Measurements from ENCODE around the gene CPS1. TPM values are rescaled to one million over a fixed set of nuclear protein-coding genes. Genes with fewer than 3 reads are reported as not detected.

The CPS1 gene
- total RNA-seq, 2 experiments from 2014 or later = 0.41 to 0.67 TPM

DNA sequence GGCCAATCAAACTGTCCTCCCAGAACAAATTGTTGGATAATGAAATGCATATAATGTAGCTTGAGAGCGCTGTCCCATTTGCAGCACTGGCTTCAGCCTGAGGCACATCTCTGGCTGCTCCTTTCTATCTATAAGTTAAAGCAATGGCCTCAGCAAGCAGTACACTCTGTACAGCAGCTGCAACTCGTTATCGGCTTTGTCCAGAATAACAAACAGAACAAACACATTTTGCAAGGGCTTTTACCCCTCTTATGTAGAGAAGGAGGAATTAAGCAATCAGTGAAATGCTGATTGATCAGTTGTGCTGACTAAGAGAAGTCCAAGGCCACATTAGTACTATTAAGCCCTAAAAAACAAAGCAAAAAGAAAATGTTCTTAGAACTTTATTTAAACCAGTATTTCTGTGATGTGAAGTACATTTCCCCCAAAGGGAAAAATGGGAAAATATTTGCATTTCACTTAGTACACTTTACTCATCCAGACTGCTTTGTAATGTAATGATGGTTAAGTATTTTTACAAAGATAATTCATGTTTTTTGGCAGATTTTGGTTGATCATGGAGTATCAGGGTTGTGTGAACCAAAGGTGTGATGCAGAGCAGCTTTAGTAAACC is 15.0 kb upstream of the CPS1 start:
- H3K4me3 ChIP-seq (ENCODE audit: low read length) = no peak overlapping the region
- ChIA-PET POLR2A (no interaction called here), CTCF (no interaction called here)
- no peaks in the 10 kb centered on the region for H3K9me3 ChIP-seq (ENCODE audit: control insufficient read depth in 1 of 2, insufficient read depth in 1 of 2, low read length in 2 of 2)
- no peaks in the 10 kb centered on the region for H3K36me3 ChIP-seq (ENCODE audit: insufficient read depth, low read length)
- H3K4me1 ChIP-seq (ENCODE audit: insufficient read depth, low read length) = no peaks in the 10 kb centered on the region
- no peaks in the 10 kb centered on the region for H3K27me3 ChIP-seq (ENCODE audit: control insufficient read depth in 1 of 2, insufficient read depth in 2 of 2, low read length in 2 of 2)
- H3K36me3 Mint-ChIP-seq (ENCODE audit: low read depth) = no peaks in the 10 kb centered on the region
- ATAC-seq (ENCODE audit: poor library complexity) = no peak
- no peaks in the 10 kb centered on the region for H3K27me3 Mint-ChIP-seq
- no peak overlapping the region for H3K27ac ChIP-seq (ENCODE audit: low read depth in 1 of 2, low read length in 2 of 2)
- H3K9me3 Mint-ChIP-seq = no peaks in the 10 kb centered on the region
- H3K4me1 Mint-ChIP-seq (ENCODE audit: low read depth) = no peaks in the 10 kb centered on the region
- no peak overlapping the region for H3K27ac Mint-ChIP-seq
- intact Hi-C loops (cut with DNase I, micrococcal nuclease) = no loop called here
- no peak for DNase-seq
- no peak overlapping the region for H3K4me3 Mint-ChIP-seq
- TF ChIP-seq, protein P1, sequence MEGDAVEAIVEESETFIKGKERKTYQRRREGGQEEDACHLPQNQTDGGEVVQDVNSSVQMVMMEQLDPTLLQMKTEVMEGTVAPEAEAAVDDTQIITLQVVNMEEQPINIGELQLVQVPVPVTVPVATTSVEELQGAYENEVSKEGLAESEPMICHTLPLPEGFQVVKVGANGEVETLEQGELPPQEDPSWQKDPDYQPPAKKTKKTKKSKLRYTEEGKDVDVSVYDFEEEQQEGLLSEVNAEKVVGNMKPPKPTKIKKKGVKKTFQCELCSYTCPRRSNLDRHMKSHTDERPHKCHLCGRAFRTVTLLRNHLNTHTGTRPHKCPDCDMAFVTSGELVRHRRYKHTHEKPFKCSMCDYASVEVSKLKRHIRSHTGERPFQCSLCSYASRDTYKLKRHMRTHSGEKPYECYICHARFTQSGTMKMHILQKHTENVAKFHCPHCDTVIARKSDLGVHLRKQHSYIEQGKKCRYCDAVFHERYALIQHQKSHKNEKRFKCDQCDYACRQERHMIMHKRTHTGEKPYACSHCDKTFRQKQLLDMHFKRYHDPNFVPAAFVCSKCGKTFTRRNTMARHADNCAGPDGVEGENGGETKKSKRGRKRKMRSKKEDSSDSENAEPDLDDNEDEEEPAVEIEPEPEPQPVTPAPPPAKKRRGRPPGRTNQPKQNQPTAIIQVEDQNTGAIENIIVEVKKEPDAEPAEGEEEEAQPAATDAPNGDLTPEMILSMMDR (IDR thresholded peaks at IDR 0.05) = no peak

DNA sequence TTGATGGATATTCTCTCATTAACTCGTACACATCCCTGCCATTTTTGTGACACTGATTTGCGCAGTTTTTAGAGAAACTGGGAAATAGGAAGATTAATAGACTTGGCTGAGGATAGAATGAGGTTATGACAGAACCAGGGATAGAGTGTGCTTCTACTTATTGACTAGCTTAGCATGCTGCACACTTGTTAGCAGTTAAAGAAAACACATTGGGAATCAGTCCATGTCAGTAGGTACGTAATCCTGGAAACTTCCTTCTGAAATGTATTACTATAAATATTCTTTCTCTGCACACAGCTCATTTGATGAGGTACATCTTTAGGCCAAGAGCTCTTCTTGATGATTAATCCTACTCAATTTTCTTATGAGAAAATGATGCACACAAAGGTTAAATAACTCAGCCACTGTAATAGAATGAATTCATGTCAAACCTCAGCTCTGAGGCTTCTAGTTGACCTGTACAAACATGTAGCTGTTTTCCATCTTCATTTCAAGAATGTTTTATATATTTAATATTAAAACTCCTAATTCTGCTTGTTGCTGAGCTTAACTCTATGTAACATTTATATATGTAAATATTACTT is 12.3 kb upstream of the CPS1 start:
- H3K36me3 ChIP-seq (ENCODE audit: insufficient read depth, low read length) = no peaks in the 10 kb centered on the region
- POLR2A ChIA-PET = no interaction called here
- H3K9me3 ChIP-seq (ENCODE audit: control insufficient read depth in 1 of 2, insufficient read depth in 1 of 2, low read length in 2 of 2) = no peaks in the 10 kb centered on the region
- H3K27ac ChIP-seq (ENCODE audit: low read depth in 1 of 2, low read length in 2 of 2) = no peak overlapping the region
- Mint-ChIP-seq H3K9me3 (no peaks in the 10 kb centered on the region), H3K27ac (no peak overlapping the region), H3K4me3 (no peak overlapping the region), H3K27me3 (no peaks in the 10 kb centered on the region), H3K4me1 (ENCODE audit: low read depth) (no peaks in the 10 kb centered on the region), H3K36me3 (ENCODE audit: low read depth) (no peaks in the 10 kb centered on the region)
- DNase-seq (no peak), ATAC-seq (ENCODE audit: poor library complexity) (no peak)
- H3K4me3 ChIP-seq (ENCODE audit: low read length) = no peak overlapping the region
- CTCF ChIA-PET = interaction anchor here (0.8 kb wide), 1 partner anchor 10 kb away, joined by 3 read pairs; no protein-coding TSS in a partner anchor
- TF ChIP-seq, protein P1 (IDR thresholded peaks at IDR 0.05) = no peak
- no peaks in the 10 kb centered on the region for H3K27me3 ChIP-seq (ENCODE audit: control insufficient read depth in 1 of 2, insufficient read depth in 2 of 2, low read length in 2 of 2)
- intact Hi-C loops (cut with DNase I, micrococcal nuclease) = no loop called here
- H3K4me1 ChIP-seq (ENCODE audit: insufficient read depth, low read length) = no peaks in the 10 kb centered on the region

DNA sequence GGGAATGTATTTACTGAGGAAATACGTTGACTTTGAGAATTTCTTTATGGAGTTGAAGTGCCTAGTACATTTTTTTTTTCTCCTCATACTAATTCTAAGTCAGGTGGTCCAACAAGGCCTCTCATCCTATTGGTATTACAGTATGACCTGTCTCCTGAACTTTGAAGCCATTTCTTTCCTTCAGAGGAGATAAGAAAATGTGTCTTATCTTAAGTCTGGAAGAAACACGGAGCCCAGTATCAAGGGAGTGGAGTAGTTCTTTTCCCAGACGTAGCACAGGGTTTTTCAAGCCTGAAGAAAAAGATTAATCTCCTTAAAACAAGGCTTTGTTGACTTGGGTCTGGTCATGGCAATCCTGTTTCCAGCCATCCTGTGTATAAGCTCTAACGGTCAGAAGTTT is 11.6 kb upstream of the CPS1 start:
- ATAC-seq (ENCODE audit: poor library complexity) (no peak), DNase-seq (no peak)
- TF ChIP-seq, protein P1 (IDR thresholded peaks at IDR 0.05) = no peak
- no peak overlapping the region for H3K27ac ChIP-seq (ENCODE audit: low read depth in 1 of 2, low read length in 2 of 2)
- no peaks in the 10 kb centered on the region for H3K27me3 ChIP-seq (ENCODE audit: control insufficient read depth in 1 of 2, insufficient read depth in 2 of 2, low read length in 2 of 2)
- Mint-ChIP-seq H3K27me3 (no peaks in the 10 kb centered on the region), H3K4me3 (no peak overlapping the region), H3K36me3 (ENCODE audit: low read depth) (no peaks in the 10 kb centered on the region), H3K27ac (no peak overlapping the region), H3K4me1 (ENCODE audit: low read depth) (no peaks in the 10 kb centered on the region), H3K9me3 (no peaks in the 10 kb centered on the region)
- no peak overlapping the region for H3K4me3 ChIP-seq (ENCODE audit: low read length)
- ChIA-PET POLR2A (no interaction called here), CTCF (no interaction called here)
- intact Hi-C loops (cut with DNase I, micrococcal nuclease) = no loop called here
- H3K4me1 ChIP-seq (ENCODE audit: insufficient read depth, low read length) = no peaks in the 10 kb centered on the region
- H3K9me3 ChIP-seq (ENCODE audit: control insufficient read depth in 1 of 2, insufficient read depth in 1 of 2, low read length in 2 of 2) = no peaks in the 10 kb centered on the region
- no peaks in the 10 kb centered on the region for H3K36me3 ChIP-seq (ENCODE audit: insufficient read depth, low read length)
